CD8-positive, alpha-beta memory T cell (primary cell): ENCODE data around the gene IFITM10. TPM values are rescaled to one million over a fixed set of nuclear protein-coding genes. Genes with fewer than 3 reads are reported as not detected.

Experiments used
- CTCF ChIA-PET: fragments of 350-600 bp; sonication (Branson Sonifier 250); formaldehyde crosslinking; loops from one replicate; lab custom pipeline; 2021; ENCODE audit warnings: antibody characterized with exemption; lab: Charles Lee
- POLR2A ChIA-PET: fragments of 350-600 bp; sonication (Branson Sonifier 250); formaldehyde crosslinking; loops from one replicate; lab custom pipeline; 2021; ENCODE audit warnings: antibody characterized with exemption; lab: Charles Lee
- DNase-seq, 5 donors: peaks; one replicate each; pipeline versions ENCODE4 v3.0.0 to v3.0.0-alpha.2; 2020 to 2022; ENCODE audit warnings: mixed read lengths in 1 of 5
- H3K27ac ChIP-seq: one replicate; pipeline ENCODE4 v1.7.0; 2013; ENCODE audit warnings: low read depth, mild to moderate bottlenecking, low read length, moderate library complexity
- H3K27me3 ChIP-seq: 2 replicates; pipeline ENCODE4 v1.7.0; 2013; ENCODE audit warnings: low read length, mild to moderate bottlenecking; ENCODE audit not compliant: insufficient read depth, poor library complexity, severe bottlenecking
- H3K36me3 ChIP-seq: 2 replicates; pipeline ENCODE4 v1.7.0; 2013; ENCODE audit warnings: mild to moderate bottlenecking, low read length, moderate library complexity; ENCODE audit not compliant: insufficient read depth
- H3K4me1 ChIP-seq: 2 replicates; pipeline ENCODE4 v1.7.0; 2013; ENCODE audit warnings: mild to moderate bottlenecking, low read length, moderate library complexity; ENCODE audit not compliant: insufficient read depth
- H3K4me3 ChIP-seq: 2 replicates; pipeline ENCODE4 v1.7.0; 2013; ENCODE audit warnings: mild to moderate bottlenecking, low read length
- H3K9me3 ChIP-seq: 2 replicates; pipeline ENCODE4 v1.7.0; 2013; ENCODE audit warnings: mild to moderate bottlenecking, low read length
- H3K27ac Mint-ChIP-seq, 8 donors: one replicate each; pipeline ENCODE4 v1.8.0; 2020 to 2021; ENCODE audit warnings: mixed read lengths in 8 of 8, mild to moderate bottlenecking in 6 of 8, inconsistent platforms in 3 of 8, moderate library complexity in 3 of 8
- H3K27me3 Mint-ChIP-seq, 2 donors: one replicate each; pipeline ENCODE4 v1.8.0; 2020 to 2021; ENCODE audit warnings: mixed read lengths in 2 of 2, mild to moderate bottlenecking in 1 of 2, moderate library complexity in 1 of 2
- H3K36me3 Mint-ChIP-seq, 3 donors: one replicate each; pipeline ENCODE4 v1.8.0; 2020 to 2021; ENCODE audit warnings: mixed read lengths in 3 of 3, inconsistent platforms in 1 of 3, mild to moderate bottlenecking in 1 of 3
- H3K4me1 Mint-ChIP-seq, 3 donors: one replicate each; pipeline ENCODE4 v1.8.0; 2020 to 2021; ENCODE audit warnings: mixed read lengths in 3 of 3, inconsistent platforms in 1 of 3, mild to moderate bottlenecking in 1 of 3
- H3K4me3 Mint-ChIP-seq, 7 donors: one replicate each; pipeline ENCODE4 v1.8.0; 2020 to 2021; ENCODE audit warnings: mixed read lengths in 7 of 7, mild to moderate bottlenecking in 6 of 7, moderate library complexity in 4 of 7, inconsistent platforms in 2 of 7
- H3K9me3 Mint-ChIP-seq, 5 donors: one replicate each; pipeline ENCODE4 v1.8.0; 2020 to 2022; ENCODE audit warnings: mixed read lengths in 5 of 5, mild to moderate bottlenecking in 3 of 5, moderate library complexity in 2 of 5, inconsistent platforms in 1 of 5
- polyA plus RNA-seq: library from polyadenylated mRNA; unstranded; fragments of 300-500 nt; fragmentation: Illumina TruSeq; gene quantifications from one replicate; pipeline ENCODE4 v1.2.3, GENCODE V29; 2021
- total RNA-seq, 2 experiments: library from RNA; stranded (reverse); gene quantifications; one replicate each; pipeline ENCODE4 v1.2.3, GENCODE V29; 2021

The IFITM10 gene
- total and polyA plus RNA-seq, 3 experiments from 2014 or later = 0.10 to 0.95 (median 0.39) TPM

GRCh38 chr11:1785749-1786413, 35.5 kb upstream of the IFITM10 start:
- Mint-ChIP-seq H3K9me3 (no peaks in the 10 kb centered on the region), H3K4me3 (no peak overlapping the region), H3K27ac (peak overlapping the region in 1 of 8 donors; percentile 63), H3K27me3 (peaks cover 0 to 9% of the 10 kb centered on the region in 2 donors), H3K4me1 (no peaks in the 10 kb centered on the region), H3K36me3 (no peaks in the 10 kb centered on the region)
- no peaks in the 10 kb centered on the region for H3K9me3 ChIP-seq
- ChIA-PET CTCF (interaction anchor here (1.6 kb wide), 1 partner anchor 92 kb away, joined by 5 read pairs; no protein-coding TSS in a partner anchor), POLR2A (no interaction called here)
- no peaks in the 10 kb centered on the region for H3K36me3 ChIP-seq
- H3K4me3 ChIP-seq = no peak overlapping the region
- H3K27ac ChIP-seq = no peak overlapping the region
- H3K27me3 ChIP-seq = no peaks in the 10 kb centered on the region
- DNase-seq = no peak
- H3K4me1 ChIP-seq = no peaks in the 10 kb centered on the region

- H3K27ac Mint-ChIP-seq = peak overlapping the region in 1 of 8 donors; percentile 63
- H3K9me3 ChIP-seq = no peaks in the 10 kb centered on the region
- H3K4me3 Mint-ChIP-seq = no peak overlapping the region
- H3K36me3 ChIP-seq = no peaks in the 10 kb centered on the region
- no peaks in the 10 kb centered on the region for H3K36me3 Mint-ChIP-seq
- no peaks in the 10 kb centered on the region for H3K4me1 ChIP-seq
- H3K27ac ChIP-seq = no peak overlapping the region
- H3K9me3 Mint-ChIP-seq = no peaks in the 10 kb centered on the region
- CTCF ChIA-PET = interaction anchor here (1.6 kb wide), 1 partner anchor 91 kb away, joined by 5 read pairs; no protein-coding TSS in a partner anchor
- POLR2A ChIA-PET = no interaction called here
- DNase-seq = no peak
- H3K27me3 Mint-ChIP-seq = peaks cover 0 to 7% of the 10 kb centered on the region in 2 donors
- H3K4me3 ChIP-seq = no peak overlapping the region
- H3K27me3 ChIP-seq = no peaks in the 10 kb centered on the region
- no peaks in the 10 kb centered on the region for H3K4me1 Mint-ChIP-seq
Measured at GRCh38 chr11:1784761-1785650, 34.6 kb upstream of the IFITM10 start.

GRCh38 chr11:1783725-1784529, 33.5 kb upstream of the IFITM10 start:
- Mint-ChIP-seq H3K27ac (peak overlapping the region in 1 of 8 donors; percentile 33), H3K4me3 (no peak overlapping the region), H3K4me1 (no peaks in the 10 kb centered on the region), H3K27me3 (peaks cover 0 to 6% of the 10 kb centered on the region in 2 donors), H3K36me3 (no peaks in the 10 kb centered on the region), H3K9me3 (no peaks in the 10 kb centered on the region)
- H3K36me3 ChIP-seq = no peaks in the 10 kb centered on the region
- DNase-seq = no peak
- H3K27ac ChIP-seq = no peak overlapping the region
- H3K27me3 ChIP-seq = no peaks in the 10 kb centered on the region
- H3K4me3 ChIP-seq = no peak overlapping the region
- ChIA-PET CTCF (no interaction called here), POLR2A (no interaction called here)
- no peaks in the 10 kb centered on the region for H3K9me3 ChIP-seq
- no peaks in the 10 kb centered on the region for H3K4me1 ChIP-seq

- H3K9me3 ChIP-seq = no peaks in the 10 kb centered on the region
- no peak for DNase-seq
- H3K4me1 Mint-ChIP-seq = no peaks in the 10 kb centered on the region
- no peak overlapping the region for H3K27ac ChIP-seq
- H3K4me3 ChIP-seq = no peak overlapping the region
- H3K27ac Mint-ChIP-seq = peak overlapping the region in 1 of 8 donors; percentile 78
- H3K36me3 ChIP-seq = no peaks in the 10 kb centered on the region
- H3K4me1 ChIP-seq = no peaks in the 10 kb centered on the region
- no peak overlapping the region for H3K4me3 Mint-ChIP-seq
- H3K27me3 Mint-ChIP-seq = peaks cover 0 to 6% of the 10 kb centered on the region in 2 donors
- ChIA-PET POLR2A (no interaction called here), CTCF (no interaction called here)
- no peaks in the 10 kb centered on the region for H3K27me3 ChIP-seq
- no peaks in the 10 kb centered on the region for H3K9me3 Mint-ChIP-seq
- no peaks in the 10 kb centered on the region for H3K36me3 Mint-ChIP-seq
Measured at GRCh38 chr11:1782831-1783724, 32.7 kb upstream of the IFITM10 start.

- Mint-ChIP-seq H3K36me3 (no peaks in the 10 kb centered on the region), H3K9me3 (no peaks in the 10 kb centered on the region), H3K27ac (no peak overlapping the region), H3K4me1 (no peaks in the 10 kb centered on the region), H3K4me3 (no peak overlapping the region), H3K27me3 (peaks cover 0 to 6% of the 10 kb centered on the region in 2 donors)
- H3K4me1 ChIP-seq = no peaks in the 10 kb centered on the region
- no peaks in the 10 kb centered on the region for H3K36me3 ChIP-seq
- DNase-seq = no peak
- H3K4me3 ChIP-seq = no peak overlapping the region
- no peak overlapping the region for H3K27ac ChIP-seq
- no peaks in the 10 kb centered on the region for H3K9me3 ChIP-seq
- CTCF ChIA-PET = no interaction called here
- POLR2A ChIA-PET = no interaction called here
- no peaks in the 10 kb centered on the region for H3K27me3 ChIP-seq
Measured at GRCh38 chr11:1782031-1782590, 31.7 kb upstream of the IFITM10 start.

- H3K4me3 ChIP-seq = no peak overlapping the region
- H3K36me3 Mint-ChIP-seq = no peaks in the 10 kb centered on the region
- H3K27ac Mint-ChIP-seq = no peak overlapping the region
- no peaks in the 10 kb centered on the region for H3K4me1 Mint-ChIP-seq
- H3K27me3 Mint-ChIP-seq = peaks cover 3 to 6% of the 10 kb centered on the region in 2 donors
- H3K27me3 ChIP-seq = no peaks in the 10 kb centered on the region
- no peak overlapping the region for H3K27ac ChIP-seq
- no peaks in the 10 kb centered on the region for H3K9me3 Mint-ChIP-seq
- DNase-seq = no peak
- no peaks in the 10 kb centered on the region for H3K4me1 ChIP-seq
- no peaks in the 10 kb centered on the region for H3K9me3 ChIP-seq
- H3K4me3 Mint-ChIP-seq = no peak overlapping the region
- ChIA-PET CTCF (no interaction called here), POLR2A (no interaction called here)
- no peaks in the 10 kb centered on the region for H3K36me3 ChIP-seq
Measured at GRCh38 chr11:1781593-1781975, 31.2 kb upstream of the IFITM10 start.
